GM13977 (cell line): ENCODE measurements around the gene DYNC1LI2.

Experiments
- DNase-seq: peaks from one replicate; pipeline ENCODE4 v3.0.0; 2012; ENCODE audit warnings: low spot score
- in situ Hi-C: fragments of 300-500 bp; cut with MboI; formaldehyde crosslinking; loops from one replicate; pipeline ENCODE4 v1.12.0; 2022; ENCODE audit warnings: low sequenced_read_pairs, low pct_unique_long_range_greater_than_20kb, mixed read lengths, inconsistent platforms; ENCODE audit not compliant: unreplicated experiment
- TF ChIP-seq, protein P1 (sequence below): IDR thresholded peaks from 2 replicates; pipeline ENCODE4 v1.5.1; 2012; ENCODE audit warnings: mild to moderate bottlenecking, control low read depth; ENCODE audit not compliant: insufficient read depth; ENCODE audit errors: extremely low read depth, missing control alignments

DYNC1LI2 gene

DNA sequence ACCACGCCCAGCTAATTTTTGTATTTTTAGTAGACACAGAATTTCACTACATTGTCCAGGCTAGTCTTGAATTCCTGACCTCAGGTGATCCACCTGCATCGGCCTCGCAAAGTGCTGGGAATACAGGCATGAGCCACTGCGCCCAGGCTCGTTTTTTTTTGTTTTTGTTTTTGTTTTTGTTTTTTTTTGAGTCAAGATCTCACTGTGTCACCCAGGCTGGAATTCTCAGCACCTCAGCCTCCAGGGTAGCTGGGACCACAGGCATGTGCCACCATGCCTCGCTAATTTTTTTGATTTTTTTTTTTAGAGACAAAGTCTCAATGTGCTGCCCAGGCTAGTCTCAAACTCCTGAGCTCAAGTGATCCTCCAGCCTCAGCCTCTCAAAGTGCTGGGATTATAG is 37.3 kb downstream of the DYNC1LI2 start:
- DNase-seq = no peak
- TF ChIP-seq, protein P1, sequence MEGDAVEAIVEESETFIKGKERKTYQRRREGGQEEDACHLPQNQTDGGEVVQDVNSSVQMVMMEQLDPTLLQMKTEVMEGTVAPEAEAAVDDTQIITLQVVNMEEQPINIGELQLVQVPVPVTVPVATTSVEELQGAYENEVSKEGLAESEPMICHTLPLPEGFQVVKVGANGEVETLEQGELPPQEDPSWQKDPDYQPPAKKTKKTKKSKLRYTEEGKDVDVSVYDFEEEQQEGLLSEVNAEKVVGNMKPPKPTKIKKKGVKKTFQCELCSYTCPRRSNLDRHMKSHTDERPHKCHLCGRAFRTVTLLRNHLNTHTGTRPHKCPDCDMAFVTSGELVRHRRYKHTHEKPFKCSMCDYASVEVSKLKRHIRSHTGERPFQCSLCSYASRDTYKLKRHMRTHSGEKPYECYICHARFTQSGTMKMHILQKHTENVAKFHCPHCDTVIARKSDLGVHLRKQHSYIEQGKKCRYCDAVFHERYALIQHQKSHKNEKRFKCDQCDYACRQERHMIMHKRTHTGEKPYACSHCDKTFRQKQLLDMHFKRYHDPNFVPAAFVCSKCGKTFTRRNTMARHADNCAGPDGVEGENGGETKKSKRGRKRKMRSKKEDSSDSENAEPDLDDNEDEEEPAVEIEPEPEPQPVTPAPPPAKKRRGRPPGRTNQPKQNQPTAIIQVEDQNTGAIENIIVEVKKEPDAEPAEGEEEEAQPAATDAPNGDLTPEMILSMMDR = no peak
- in situ Hi-C loops = no loop called here

DNA sequence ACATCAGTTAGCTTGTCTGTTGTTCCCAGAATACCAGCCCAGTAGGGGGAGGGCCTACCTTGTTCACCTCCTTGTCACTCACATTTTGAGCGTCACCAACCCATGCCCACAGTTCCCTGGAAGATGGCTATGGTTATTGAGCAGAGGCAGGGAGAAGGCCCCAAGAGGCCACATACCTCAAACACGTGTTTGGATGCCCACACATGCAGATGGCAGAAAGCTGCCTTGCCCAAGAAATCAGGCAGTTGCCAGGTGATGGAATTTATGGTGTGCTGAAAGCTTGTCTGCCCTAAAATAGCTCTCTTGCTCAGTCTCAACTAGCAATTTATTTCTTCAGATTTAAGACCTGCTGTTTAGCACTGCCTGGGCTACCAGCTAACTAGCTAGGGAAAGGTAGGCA is 38.3 kb downstream of the DYNC1LI2 start:
- in situ Hi-C loops = no loop called here
- no peak for DNase-seq
- TF ChIP-seq, protein P1 = no peak

DNA sequence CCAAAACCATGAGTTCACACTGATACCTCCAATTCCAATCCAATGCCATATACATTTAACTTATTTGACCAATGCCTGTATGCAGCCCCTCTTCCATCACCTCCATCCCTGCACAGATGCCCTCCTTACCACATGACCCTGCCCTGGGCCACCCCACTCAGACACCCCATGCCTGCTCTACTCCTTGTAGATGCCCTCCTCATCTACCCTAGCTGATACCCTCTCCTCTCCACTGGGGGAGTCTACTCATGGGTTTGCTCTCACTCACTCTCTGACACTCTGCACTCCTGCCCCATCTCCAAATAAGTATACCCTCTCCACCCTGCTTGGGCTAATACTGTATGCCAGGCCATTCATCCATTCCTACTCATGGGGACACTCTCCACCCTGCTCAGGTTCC is 38.9 kb downstream of the DYNC1LI2 start:
- TF ChIP-seq, protein P1 = no peak
- in situ Hi-C loops = no loop called here

DNA sequence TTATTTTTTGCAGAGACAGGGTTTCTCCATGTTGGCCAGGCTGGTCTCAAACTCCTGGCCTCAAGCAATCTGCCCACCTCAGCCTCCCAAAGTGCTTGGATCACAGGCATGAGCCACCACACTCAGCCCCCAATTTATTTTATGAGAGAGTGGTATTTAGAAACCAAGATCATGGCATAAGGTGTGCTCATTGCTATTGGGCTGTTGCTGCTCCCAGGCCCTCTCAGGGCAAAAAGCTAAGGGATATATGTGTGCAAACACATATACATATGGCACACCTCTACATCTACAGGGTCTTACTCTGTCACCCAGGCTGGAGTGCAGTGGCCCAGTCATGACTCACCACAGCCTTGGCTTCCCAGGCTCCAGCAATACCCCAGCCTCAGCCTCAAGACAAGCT is 39.8 kb downstream of the DYNC1LI2 start:
- TF ChIP-seq, protein P1 = no peak
- no peak for DNase-seq
- in situ Hi-C loops = no loop called here

More for the DNA sequence above, 38.9 kb downstream of the DYNC1LI2 start:
- no peak for DNase-seq

DNA sequence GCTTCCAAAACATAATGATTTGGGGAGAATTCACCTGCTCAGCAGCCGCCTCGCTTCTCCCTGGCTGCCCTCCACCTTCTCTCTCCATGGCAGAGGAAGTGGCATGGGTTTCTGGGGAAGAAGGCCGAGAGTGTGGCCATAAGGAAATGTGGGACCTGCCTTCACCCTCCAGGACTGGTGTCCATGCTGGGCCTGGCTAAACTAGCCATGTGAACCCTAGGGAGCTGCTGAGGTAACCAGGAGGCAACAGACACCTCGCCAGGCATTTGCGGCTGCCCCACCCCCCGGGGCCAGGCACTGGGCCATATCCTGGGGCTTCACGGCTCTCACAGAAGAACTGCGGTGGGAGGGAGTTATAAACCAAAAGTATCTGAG is 44.9 kb downstream of the DYNC1LI2 start:
- TF ChIP-seq, protein P1 = no peak
- in situ Hi-C loops = no loop called here
- DNase-seq = no peak

DNA sequence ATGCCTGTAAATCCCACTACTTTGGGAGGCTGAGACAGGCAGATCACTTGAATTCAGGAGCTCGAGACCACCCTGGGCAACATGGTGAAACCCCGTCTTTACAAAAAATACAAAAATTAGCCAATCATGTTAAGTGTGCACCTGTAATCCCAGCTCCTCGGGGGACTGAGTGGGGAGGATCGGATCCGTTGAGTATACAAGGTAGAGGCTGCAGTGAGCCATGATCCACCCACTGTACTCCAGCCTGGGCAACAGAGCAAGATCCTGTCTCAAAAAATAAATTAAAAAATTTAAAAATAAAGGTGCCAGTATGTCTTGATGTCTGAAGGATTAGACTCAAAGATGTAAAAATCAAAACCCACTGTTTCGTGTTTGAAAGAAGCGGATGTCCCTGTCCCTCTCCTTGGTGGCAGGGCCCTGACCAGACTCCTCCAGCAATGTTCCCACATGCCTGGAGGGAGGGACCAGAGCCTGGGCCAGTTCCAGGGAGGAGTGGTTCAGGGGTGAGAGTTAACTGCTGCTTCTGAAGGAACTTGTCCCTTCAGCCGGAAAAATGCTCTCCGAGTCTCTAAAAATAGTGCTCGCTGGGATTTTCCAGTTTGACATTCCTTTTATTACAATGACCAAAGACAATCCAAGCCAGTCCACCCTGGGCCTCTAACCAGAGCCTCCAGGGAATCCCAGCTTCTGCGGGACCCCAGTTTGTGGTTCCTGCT is 45.5 kb downstream of the DYNC1LI2 start:
- TF ChIP-seq, protein P1 = no peak
- in situ Hi-C loops = no loop called here
- no peak for DNase-seq
